Endothelial cell of umbilical vein (primary cell): Measurements from ENCODE around the gene ANKRD35. TPM values are rescaled to one million over a fixed set of nuclear protein-coding genes. Genes with fewer than 3 reads are reported as not detected.
A peak's percentile ranks its signal among the peaks of the same experiment; 100 is the strongest.

Experiments
- Bru-seq: library from RNA; stranded (reverse); fragments of 400-500 nt; gene quantifications from one replicate; lab custom pipeline; 2021; lab: Mats Ljungman, UMichigan
- BruChase-seq, 2 experiments: library from RNA; stranded (reverse); fragments of 400-500 nt; gene quantifications; one replicate each; lab custom pipeline; 2021; lab: Mats Ljungman, UMichigan
- BruUV-seq: library from RNA; stranded (reverse); fragments of 400-500 nt; replicated peaks from 2 replicates; lab custom pipeline; 2021; lab: Mats Ljungman, UMichigan
- CTCF ChIA-PET: fragments of 300-600, 350-600 bp; sonication (Branson Sonifier 250); formaldehyde crosslinking; loops from one replicate; lab custom pipeline; 2021; ENCODE audit warnings: antibody characterized with exemption, inconsistent platforms; lab: Charles Lee
- POLR2A ChIA-PET: fragments of 300-600, 350-600 bp; sonication (Branson Sonifier 250); formaldehyde crosslinking; loops from one replicate; lab custom pipeline; 2021; ENCODE audit warnings: antibody characterized with exemption, inconsistent platforms; lab: Charles Lee
- DNase-seq: peaks from one replicate; pipeline ENCODE4 v3.0.0-alpha.2; 2011; ENCODE audit warnings: low read depth, low spot score
- FAIRE-seq: peaks from 2 replicates; lab custom pipeline; 2011; peaks lifted over from hg19 to GRCh38; lab: Jason Lieb, UNC
- H2AFZ ChIP-seq: 2 replicates; pipeline ENCODE4 v1.6.0; 2012; ENCODE audit warnings: low read depth, low read length, control low read depth, inconsistent platforms
- H3K27ac ChIP-seq: 2 replicates; pipeline ENCODE4 v1.5.1; 2011; ENCODE audit warnings: low read depth, mild to moderate bottlenecking, control low read depth, low read length, moderate library complexity; ENCODE audit not compliant: insufficient read depth
- H3K27me3 ChIP-seq, 2 experiments: 2 replicates each; pipeline versions ENCODE4 v1.6.0 to v1.6.1; 2011; ENCODE audit warnings: low read length in 2 of 2, mixed read lengths in 1 of 2; ENCODE audit not compliant: control insufficient read depth in 2 of 2, insufficient read depth in 2 of 2
- H3K36me3 ChIP-seq, 2 experiments: 2 replicates in 1 of 2; 3 replicates in 1 of 2; pipeline ENCODE4 v1.5.1; 2011; ENCODE audit warnings: low read length in 2 of 2, mild to moderate bottlenecking in 1 of 2, moderate library complexity in 1 of 2; ENCODE audit not compliant: control insufficient read depth in 2 of 2, insufficient read depth in 2 of 2; ENCODE audit errors: extremely low read depth in 1 of 2
- H3K4me1 ChIP-seq: 3 replicates; pipeline ENCODE4 v1.5.1; 2011; ENCODE audit warnings: mild to moderate bottlenecking, low read length; ENCODE audit not compliant: control insufficient read depth, insufficient read depth; ENCODE audit errors: extremely low read depth
- H3K4me2 ChIP-seq: 2 replicates; pipeline ENCODE4 v1.6.1; 2011; ENCODE audit warnings: low read length, control low read depth, mixed read lengths; ENCODE audit not compliant: insufficient read depth
- H3K4me3 ChIP-seq, 3 experiments: fragments of 200-600 bp in 1 of 3; sonication (generic), shearing (Covaris generic) in 1 of 3; replicated peaks in 1 of 3; 2 replicates each; pipeline ENCODE4 v1.5.1; 2011 to 2016; ENCODE audit warnings: control low read depth in 3 of 3, low read length in 3 of 3, mild to moderate bottlenecking in 2 of 3, inconsistent platforms in 1 of 3, low read depth in 1 of 3, moderate library complexity in 1 of 3; ENCODE audit not compliant: insufficient read depth in 1 of 3
- H3K79me2 ChIP-seq: 2 replicates; pipeline ENCODE4 v1.6.0; 2012; ENCODE audit warnings: low read length, inconsistent platforms; ENCODE audit not compliant: control insufficient read depth, insufficient read depth
- H3K9ac ChIP-seq: replicated peaks from 2 replicates; pipeline ENCODE3; 2011; ENCODE audit warnings: low read length, control low read depth; ENCODE audit not compliant: insufficient read depth; ENCODE audit errors: extremely low read depth
- H3K9me1 ChIP-seq: replicated peaks from 3 replicates; pipeline ENCODE4 v1.6.0; 2011; ENCODE audit warnings: mild to moderate bottlenecking, low read length; ENCODE audit not compliant: control insufficient read depth, insufficient read depth; ENCODE audit errors: extremely low read depth
- H3K9me3 ChIP-seq: replicated peaks from 2 replicates; pipeline ENCODE4 v1.5.1; 2012; ENCODE audit warnings: low read length, inconsistent platforms; ENCODE audit not compliant: control insufficient read depth, insufficient read depth
- H4K20me1 ChIP-seq: replicated peaks from 2 replicates; pipeline ENCODE3; 2011; ENCODE audit warnings: mild to moderate bottlenecking, low read length; ENCODE audit not compliant: control insufficient read depth, insufficient read depth; ENCODE audit errors: extremely low read depth
- CTCF ChIP-seq, 2 donors: IDR thresholded peaks; 1 replicate in 1 of 2; 2 replicates in 1 of 2; pipeline ENCODE4 v1.5.1; 2011; ENCODE audit warnings: low read length in 2 of 2, mild to moderate bottlenecking in 2 of 2, moderate library complexity in 2 of 2, control low read depth in 1 of 2, inconsistent platforms in 1 of 2, low read depth in 1 of 2; ENCODE audit not compliant: insufficient read depth in 1 of 2; ENCODE audit errors: extremely low read depth in 1 of 2
- EZH2 ChIP-seq: IDR thresholded peaks from 2 replicates; pipeline ENCODE4 v1.6.1; 2012; ENCODE audit warnings: borderline replicate concordance, low read depth, mild to moderate bottlenecking, moderate library complexity, low read length, inconsistent platforms; ENCODE audit not compliant: severe bottlenecking
- FOS ChIP-seq: IDR thresholded peaks from 2 replicates; pipeline ENCODE4 v1.6.1; 2011; ENCODE audit warnings: mild to moderate bottlenecking, low read length, moderate library complexity, borderline replicate concordance; ENCODE audit not compliant: insufficient read depth
- GATA2 ChIP-seq: IDR thresholded peaks from 2 replicates; pipeline ENCODE4 v1.7.0; 2011; ENCODE audit warnings: low read depth, mild to moderate bottlenecking, moderate library complexity, mixed read lengths, low read length; ENCODE audit not compliant: insufficient read length, insufficient read depth
- JUN ChIP-seq: IDR thresholded peaks from 2 replicates; pipeline ENCODE4 v1.6.1; 2011; ENCODE audit warnings: borderline replicate concordance, low read depth; ENCODE audit not compliant: insufficient read length, insufficient read depth
- MAX ChIP-seq: IDR thresholded peaks from 2 replicates; pipeline ENCODE4 v1.6.1; 2011; ENCODE audit not compliant: insufficient read depth, insufficient read length
- MYC ChIP-seq: IDR thresholded peaks from one replicate; pipeline ENCODE4 v1.6.1; 2011; ENCODE audit warnings: mild to moderate bottlenecking, low read depth, low read length
- POLR2A ChIP-seq: IDR thresholded peaks from 2 replicates; pipeline ENCODE4 v1.6.1; 2012; ENCODE audit warnings: low read depth, mild to moderate bottlenecking, control low read depth, low read length
- POLR2AphosphoS5 ChIP-seq: IDR thresholded peaks from 2 replicates; pipeline ENCODE4 v1.6.1; 2012; ENCODE audit warnings: low read depth, mild to moderate bottlenecking, control low read depth, low read length, moderate library complexity; ENCODE audit not compliant: insufficient read depth
- dilution Hi-C: fragments of 300-500 bp; cut with MboI; formaldehyde crosslinking; loops from one replicate; pipeline ENCODE4 v1.15.0; 2019; ENCODE audit warnings: low sequenced_read_pairs; ENCODE audit not compliant: extremely low pct_ligation_motif_present
- intact Hi-C: fragments of 100-400 bp; cut with micrococcal nuclease; formaldehyde crosslinking; loops from one replicate; pipeline ENCODE4 v1.10.0; 2022
- long read RNA-seq: library from polyadenylated mRNA; stranded (forward); transcript quantifications from one replicate; pipeline ENCODE4 v2.0.0, GENCODE V29; 2021
- polyA minus RNA-seq, 3 experiments: library from RNA; depleted of rRNA, polyadenylated mRNA; stranded (reverse); fragments of >200 nt; gene quantifications; 1 replicate in 1 of 3; 2 replicates in 2 of 3; pipeline ENCODE4 v1.2.3, GENCODE V29; 2011
- polyA plus RNA-seq, 4 experiments: library from polyadenylated mRNA; depleted of rRNA in 3 of 4; stranded (reverse) in 3 of 4; unstranded in 1 of 4; fragments of >200 nt; gene quantifications; 2 replicates each; pipeline versions ENCODE4 v1.2.1 to v1.2.3, GENCODE V29; 2011 to 2012; ENCODE audit warnings: missing spikeins in 1 of 4
- total RNA-seq: library from RNA; stranded (reverse); gene quantifications from 2 replicates; pipeline ENCODE4 v1.2.3, GENCODE V29; 2021

ANKRD35 gene, protein sequence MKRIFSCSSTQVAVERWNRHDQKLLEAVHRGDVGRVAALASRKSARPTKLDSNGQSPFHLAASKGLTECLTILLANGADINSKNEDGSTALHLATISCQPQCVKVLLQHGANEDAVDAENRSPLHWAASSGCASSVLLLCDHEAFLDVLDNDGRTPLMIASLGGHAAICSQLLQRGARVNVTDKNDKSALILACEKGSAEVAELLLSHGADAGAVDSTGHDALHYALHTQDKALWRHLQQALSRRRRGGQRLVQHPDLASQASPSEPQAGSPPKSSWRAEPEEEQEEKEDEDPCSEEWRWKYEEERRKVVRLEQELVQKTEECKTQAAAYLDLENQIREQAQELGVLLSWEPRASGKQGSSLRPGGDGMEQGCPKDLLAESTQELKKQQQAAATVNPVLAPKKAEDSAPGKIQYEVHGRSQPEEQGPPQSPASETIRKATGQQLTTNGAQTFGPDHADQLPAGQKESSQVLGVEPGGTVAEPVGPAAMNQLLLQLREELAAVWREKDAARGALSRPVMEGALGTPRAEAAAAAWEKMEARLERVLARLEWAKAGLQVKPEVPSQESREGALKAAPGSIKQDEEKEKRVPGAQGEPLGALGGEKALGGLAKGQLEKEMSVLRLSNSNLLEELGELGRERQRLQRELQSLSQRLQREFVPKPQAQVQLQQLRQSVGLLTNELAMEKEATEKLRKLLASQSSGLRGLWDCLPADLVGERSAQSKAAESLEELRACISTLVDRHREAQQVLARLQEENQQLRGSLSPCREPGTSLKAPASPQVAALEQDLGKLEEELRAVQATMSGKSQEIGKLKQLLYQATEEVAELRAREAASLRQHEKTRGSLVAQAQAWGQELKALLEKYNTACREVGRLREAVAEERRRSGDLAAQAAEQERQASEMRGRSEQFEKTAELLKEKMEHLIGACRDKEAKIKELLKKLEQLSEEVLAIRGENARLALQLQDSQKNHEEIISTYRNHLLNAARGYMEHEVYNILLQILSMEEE
- 0.14 and 0.20 TPM in 2 replicates for total RNA-seq
- polyA plus RNA-seq: 0.10 and 0.15 TPM in 2 replicates
- 0.13 TPM in 2 replicates for polyA plus RNA-seq (2011; cell fraction: cytosol; rRNA removed)
- 0.21 and 0.45 TPM in 2 replicates for polyA plus RNA-seq (2011; cell fraction: nucleus; rRNA removed)
- 0.20 and 0.35 TPM in 2 replicates for polyA plus RNA-seq (2012)
- polyA minus RNA-seq: 0.19 TPM in 1 of 2 replicates, not detected in the other
- not detected for polyA minus RNA-seq (2011; cell fraction: cytosol; rRNA and poly(A)+ RNA removed)
- polyA minus RNA-seq (2011; cell fraction: nucleus; rRNA and poly(A)+ RNA removed): 0.10 TPM in 1 of 2 replicates, not detected in the other
- Bru-seq, nascent RNA: percentile 15 among the genes with signal in this experiment
- BruChase-seq, experiment 1, labeled RNA remaining after a 6-hour chase: percentile 28 among the genes with signal in this experiment
- BruChase-seq, experiment 2, labeled RNA remaining after a 2-hour chase: percentile 20 among the genes with signal in this experiment
- long read RNA-seq, partial matches to known transcripts: 2 of 3 reads
- long read RNA-seq, other reads (novel, unspliced or antisense): 0 of 3 reads

- DNase-seq (peak; percentile 80), FAIRE-seq (peak; percentile 64)
- POLR2A ChIA-PET: interaction anchor here (1.0 kb wide), 1 partner anchor 26 kb away, joined by 5 read pairs; no protein-coding TSS in a partner anchor
- dilution Hi-C loops (no loop called here), intact Hi-C loops (loop anchor here (1.0 kb wide), 1 partner anchor 27 kb away; the partner anchor contains the start of gene PIAS3)
- Histone ChIP-seq H3K9me1 (no peaks in the 10 kb centered on the region), H3K27me3 (no peaks in the 10 kb centered on the region), H3K4me1 (peaks cover 23% of the 10 kb centered on the region), H3K27ac (no peak within 1 kb of the TSS), H3K4me2 (peak within 1 kb of the TSS; percentile 69), H4K20me1 (no peaks in the 10 kb centered on the region), H3K9me3 (no peaks in the 10 kb centered on the region), H3K79me2 (no peaks in the 10 kb centered on the region), H3K4me3 (peak within 1 kb of the TSS; percentile 64 to 94 (median 68)), H2AFZ (peak within 1 kb of the TSS; percentile 99), H3K9ac (peak within 1 kb of the TSS; percentile 26), H3K36me3 (no peaks in the 10 kb centered on the region)
- CTCF ChIA-PET: interaction anchor here (1.0 to 8.9 kb wide), 8 partner anchors 10 to 39 kb away, joined by 3 to 152 read pairs (median 12); partner anchors contain the start of genes ITGA10, NUDT17, PEX11B and PIAS3
- TF ChIP-seq POLR2A: no peak
- TF ChIP-seq GATA2: no peak
- no peak for TF ChIP-seq POLR2AphosphoS5
- no peak for TF ChIP-seq JUN
- no peak for TF ChIP-seq MAX
- TF ChIP-seq MYC: no peak
- TF ChIP-seq EZH2: no peak
- no peak for TF ChIP-seq FOS
- no peak for TF ChIP-seq CTCF (IDR thresholded peaks at IDR 0.05; ENCODE audit: extremely low read depth in 1 of 2, insufficient read depth in 1 of 2, low read depth in 1 of 2, low read length in 2 of 2)
- no TSS peak for BruUV-seq
These were observed at the start of gene ANKRD35 for GRCh38 chr1:145885738-145886287. TSS of gene ANKRD35 (minus strand) at chr1:145885866. CDS start at chr1:145885758, 108 bp downstream.
